ENCODE measurements around the gene CD302. TPM values are rescaled to one million over a fixed set of nuclear protein-coding genes. Genes with fewer than 3 reads are reported as not detected.
"Not testable (repeated sequence)": the region's sequence is repeated elsewhere in the genome, so short reads cannot be mapped to it uniquely, and the experiment has no call there.

Gene CD302
- total RNA-seq, 1 experiment from 2014 or later = 0.68 TPM

GRCh38 chr2:159821775-159822477, 23.9 kb upstream of the CD302 start:
- H3K9ac ChIP-seq (ENCODE audit: extremely low read depth, insufficient read length, low read length); H3K9me3 ChIP-seq (ENCODE audit: control insufficient read depth, low read depth, low read length); H2BK12ac ChIP-seq (ENCODE audit: insufficient read length, low read depth, low read length); H4K91ac ChIP-seq (ENCODE audit: insufficient read length, low read depth, low read length); H3K23ac ChIP-seq (ENCODE audit: insufficient read length, low read depth, low read length); H3T11ph ChIP-seq (ENCODE audit: low read length); H3K79me2 ChIP-seq (ENCODE audit: insufficient read depth, low read length); H3K23me2 ChIP-seq (ENCODE audit: insufficient read length, low read depth, low read length, poor library complexity, severe bottlenecking); DNase-seq; H2BK5ac ChIP-seq (ENCODE audit: insufficient read length, low read length); H4K20me1 ChIP-seq (ENCODE audit: control insufficient read depth, insufficient read depth, insufficient read length); H2BK15ac ChIP-seq (ENCODE audit: low read depth, low read length); H4K5ac ChIP-seq (ENCODE audit: insufficient read length, low read depth, low read length); H3K4me3 Mint-ChIP-seq; H2AK5ac ChIP-seq (ENCODE audit: insufficient read length, low read length); H3K4me1 Mint-ChIP-seq; H3K27me3 ChIP-seq (ENCODE audit: insufficient read depth, low read length); H2AFZ ChIP-seq (ENCODE audit: low read length); H2BK20ac ChIP-seq (ENCODE audit: low read depth, low read length, poor library complexity, severe bottlenecking); H2BK120ac ChIP-seq (ENCODE audit: low read depth, low read length, poor library complexity, severe bottlenecking); H4K8ac ChIP-seq (replicated peaks; ENCODE audit: insufficient read length, low read depth, low read length); H3K18ac ChIP-seq (ENCODE audit: insufficient read length, low read depth, low read length); H3K27ac Mint-ChIP-seq; H3K4me2 ChIP-seq (ENCODE audit: insufficient read depth, insufficient read length, low read length); H3K4me1 ChIP-seq (ENCODE audit: insufficient read depth, low read length); H3K27ac ChIP-seq (ENCODE audit: insufficient read length, low read depth, low read length); H3K14ac ChIP-seq (ENCODE audit: insufficient read depth, low read length); H3K79me1 ChIP-seq (ENCODE audit: insufficient read depth, low read depth, low read length, poor library complexity, severe bottlenecking); H3K36me3 Mint-ChIP-seq (ENCODE audit: insufficient read depth in 1 of 3, low read depth in 3 of 3); H3K56ac ChIP-seq (ENCODE audit: insufficient read length, low read depth, low read length); H3K9me3 Mint-ChIP-seq; H3K4ac ChIP-seq (ENCODE audit: low read depth, low read length): not testable (repeated sequence)
- H3K27me3 Mint-ChIP-seq (ENCODE audit: low read depth) = peaks cover 52% of the 10 kb centered on the region
- WGBS (ENCODE audit: extremely low coverage, insufficient read length, low lambda C conversion rate) = no CpG with 5 or more reads among the region's 11 CpGs
